CD14-positive monocyte (primary cell): ENCODE measurements around the gene RNF13. TPM values are rescaled to one million over a fixed set of nuclear protein-coding genes. Genes with fewer than 3 reads are reported as not detected.
A peak's percentile ranks its signal among the peaks of the same experiment; 100 is the strongest.

Experiments used
- DNase-seq, 3 donors: peaks; one replicate each; pipeline ENCODE4 v3.0.0-alpha.2; 2011 to 2022
- H2AFZ ChIP-seq: 2 replicates; pipeline ENCODE4 v1.6.0; 2012; ENCODE audit warnings: mild to moderate bottlenecking, low read depth, low read length, inconsistent platforms; ENCODE audit not compliant: insufficient read depth, poor library complexity, severe bottlenecking
- H3K27ac ChIP-seq, 2 donors: 1 replicate in 1 of 2; 2 replicates in 1 of 2; pipeline ENCODE4 v1.5.1; 2012 to 2013; ENCODE audit warnings: low read length in 2 of 2, control low read depth in 1 of 2, inconsistent platforms in 1 of 2, low read depth in 1 of 2, mild to moderate bottlenecking in 1 of 2
- H3K27me3 ChIP-seq, 2 donors: one replicate each; pipeline versions ENCODE4 v1.6.0 to v1.6.1; 2011 to 2013; ENCODE audit warnings: low read length in 2 of 2; ENCODE audit not compliant: control insufficient read depth in 2 of 2, insufficient read depth in 2 of 2
- H3K36me3 ChIP-seq, 2 donors: replicated peaks in 1 of 2; 1 replicate in 1 of 2; 2 replicates in 1 of 2; pipeline versions ENCODE4 v1.5.1 to v1.6.1; 2012 to 2013; ENCODE audit warnings: low read length in 2 of 2, control low read depth in 1 of 2, inconsistent platforms in 1 of 2, mild to moderate bottlenecking in 1 of 2; ENCODE audit not compliant: insufficient read depth in 2 of 2, control insufficient read depth in 1 of 2
- H3K4me1 ChIP-seq, 2 donors: 1 replicate in 1 of 2; 2 replicates in 1 of 2; pipeline versions ENCODE4 v1.5.1 to v1.6.1; 2012 to 2013; ENCODE audit warnings: low read length in 2 of 2, control low read depth in 1 of 2, inconsistent platforms in 1 of 2, mild to moderate bottlenecking in 1 of 2, moderate library complexity in 1 of 2; ENCODE audit not compliant: insufficient read depth in 2 of 2, control insufficient read depth in 1 of 2
- H3K4me2 ChIP-seq: replicated peaks from 2 replicates; pipeline ENCODE3; 2012; ENCODE audit warnings: low read length, moderate library complexity, mild to moderate bottlenecking; ENCODE audit not compliant: poor library complexity, severe bottlenecking; ENCODE audit errors: extremely low read depth
- H3K4me3 ChIP-seq, 3 experiments: fragments of 200-600 bp in 1 of 3; sonication (generic) in 1 of 3; replicated peaks in 1 of 3; 1 replicate in 2 of 3; 2 replicates in 1 of 3; pipeline ENCODE4 v1.5.1; 2011 to 2013; ENCODE audit warnings: low read length in 3 of 3, mild to moderate bottlenecking in 3 of 3, control low read depth in 2 of 3, low read depth in 2 of 3, inconsistent platforms in 1 of 3, moderate library complexity in 1 of 3
- H3K79me2 ChIP-seq: 2 replicates; pipeline ENCODE4 v1.6.0; 2012; ENCODE audit warnings: mild to moderate bottlenecking, control low read depth, inconsistent platforms, low read length, moderate library complexity; ENCODE audit not compliant: insufficient read depth
- H3K9ac ChIP-seq: 2 replicates; pipeline ENCODE4 v1.6.0; 2017; ENCODE audit warnings: low read length, mild to moderate bottlenecking; ENCODE audit not compliant: insufficient read depth, poor library complexity, severe bottlenecking
- H3K9me3 ChIP-seq, 2 donors: replicated peaks in 1 of 2; 1 replicate in 1 of 2; 2 replicates in 1 of 2; pipeline versions ENCODE4 v1.5.1 to v1.6.1; 2012 to 2013; ENCODE audit warnings: low read length in 2 of 2, control low read depth in 1 of 2; ENCODE audit not compliant: control insufficient read depth in 1 of 2, insufficient read depth in 1 of 2
- H4K20me1 ChIP-seq: 2 replicates; pipeline ENCODE4 v1.6.0; 2012; ENCODE audit warnings: mild to moderate bottlenecking, low read length, control low read depth, moderate library complexity; ENCODE audit not compliant: insufficient read depth
- H3K27ac Mint-ChIP-seq, 7 donors: one replicate each; pipeline ENCODE4 v1.8.0; 2020; ENCODE audit warnings: mild to moderate bottlenecking in 7 of 7, mixed read lengths in 7 of 7, moderate library complexity in 6 of 7, inconsistent platforms in 2 of 7
- H3K27me3 Mint-ChIP-seq, 3 donors: one replicate each; pipeline ENCODE4 v1.8.0; 2021 to 2022; ENCODE audit warnings: low read depth in 3 of 3, mild to moderate bottlenecking in 3 of 3, mixed read lengths in 3 of 3, moderate library complexity in 3 of 3, inconsistent platforms in 1 of 3
- H3K36me3 Mint-ChIP-seq, 2 donors: one replicate each; pipeline ENCODE4 v1.8.0; 2020; ENCODE audit warnings: mixed read lengths in 2 of 2, inconsistent platforms in 1 of 2, mild to moderate bottlenecking in 1 of 2
- H3K4me1 Mint-ChIP-seq: one replicate; pipeline ENCODE4 v1.8.0; 2020; ENCODE audit warnings: mild to moderate bottlenecking, mixed read lengths
- H3K4me3 Mint-ChIP-seq, 2 donors: one replicate each; pipeline ENCODE4 v1.8.0; 2020; ENCODE audit warnings: mild to moderate bottlenecking in 2 of 2, mixed read lengths in 2 of 2, moderate library complexity in 1 of 2
- H3K9me3 Mint-ChIP-seq, 7 donors: one replicate each; pipeline ENCODE4 v1.8.0; 2020 to 2022; ENCODE audit warnings: mixed read lengths in 7 of 7, mild to moderate bottlenecking in 6 of 7, moderate library complexity in 6 of 7, inconsistent platforms in 2 of 7
- CTCF ChIP-seq: fragments of 200-600 bp; IDR thresholded peaks from one replicate; pipeline ENCODE4 v1.8.0; 2022; ENCODE audit warnings: antibody characterized with exemption, mild to moderate bottlenecking
- WGBS: methylation state at CpG from one replicate; pipeline ENCODE4 v1.1.5; 2013; ENCODE audit warnings: missing lambda C conversion rate; ENCODE audit not compliant: insufficient coverage; 5-methylcytosine and 5-hydroxymethylcytosine counted together
- intact Hi-C, 2 donors: fragments of 100-400 bp; cut with micrococcal nuclease; formaldehyde crosslinking; loops; one replicate each; pipeline versions ENCODE4 v1.15.0 to v1.15.1; 2023
- polyA plus RNA-seq, 3 donors: library from polyadenylated mRNA; depleted of rRNA in 1 of 3; unstranded in 2 of 3; stranded (reverse) in 1 of 3; fragments of 300-500 nt in 2 of 3; fragments of >200 nt in 1 of 3; fragmentation: Illumina TruSeq in 2 of 3; gene quantifications; 1 replicate in 2 of 3; 2 replicates in 1 of 3; pipeline ENCODE4 v1.2.3, GENCODE V29; 2012 to 2021

The RNF13 gene
- polyA plus RNA-seq, 3 donors = 95.4 to 481 (median 462) TPM

- peak overlapping the region in 1 of 2 donors; percentile 78 for H3K4me3 Mint-ChIP-seq
- Histone ChIP-seq H3K79me2 (no peaks in the 10 kb centered on the region), H4K20me1 (no peaks in the 10 kb centered on the region), H2AFZ (no peak overlapping the region), H3K36me3 (no peaks in the 10 kb centered on the region), H3K27ac (peak overlapping the region in 1 of 2 donors; percentile 70), H3K9ac (no peak overlapping the region), H3K9me3 (no peaks in the 10 kb centered on the region), H3K27me3 (no peaks in the 10 kb centered on the region), H3K4me2 (peak overlapping the region; percentile 49), H3K4me3 (peak overlapping the region in 1 of 3 experiments; percentile 53), H3K4me1 (peaks cover 44 to 52% of the 10 kb centered on the region in 2 donors)
- no peaks in the 10 kb centered on the region for H3K36me3 Mint-ChIP-seq
- no peak for TF ChIP-seq CTCF
- H3K27me3 Mint-ChIP-seq = no peaks in the 10 kb centered on the region
- peaks cover 48% of the 10 kb centered on the region for H3K4me1 Mint-ChIP-seq
- peaks cover 0 to 2% (median 0%) of the 10 kb centered on the region in 7 donors for H3K9me3 Mint-ChIP-seq
- peak overlapping the region; percentile 86 to 94 (median 90) for H3K27ac Mint-ChIP-seq
- intact Hi-C loops = no loop called here
- peak; percentile 51 to 84 (median 71) for DNase-seq
These were observed 29.4 kb upstream of the RNF13 start for GRCh38 chr3:149783576-149783975.

- 94% methylated on average over 3 of the region's 5 CpGs for WGBS
- peaks cover 44 to 52% of the 10 kb centered on the region in 2 donors for H3K4me1 ChIP-seq
- H3K36me3 Mint-ChIP-seq = no peaks in the 10 kb centered on the region
- no peak overlapping the region for H3K9ac ChIP-seq
- peak overlapping the region; percentile 62 for H2AFZ ChIP-seq
- H3K9me3 Mint-ChIP-seq = peaks cover 0 to 2% (median 0%) of the 10 kb centered on the region in 7 donors
- H3K4me3 Mint-ChIP-seq = no peak overlapping the region
- no peaks in the 10 kb centered on the region for H3K27me3 Mint-ChIP-seq
- peaks cover 48% of the 10 kb centered on the region for H3K4me1 Mint-ChIP-seq
- H3K9me3 ChIP-seq = no peaks in the 10 kb centered on the region
- peak overlapping the region in 1 of 3 experiments; percentile 53 for H3K4me3 ChIP-seq
- no peaks in the 10 kb centered on the region for H3K27me3 ChIP-seq
- no peak for DNase-seq
- no peak for TF ChIP-seq CTCF
- intact Hi-C loops = no loop called here
- H3K27ac Mint-ChIP-seq = peak overlapping the region; percentile 78 to 94 (median 90)
- peak overlapping the region; percentile 49 for H3K4me2 ChIP-seq
- H3K27ac ChIP-seq = peak overlapping the region; percentile 18 to 70
- H3K36me3 ChIP-seq = no peaks in the 10 kb centered on the region
- no peaks in the 10 kb centered on the region for H3K79me2 ChIP-seq
- no peaks in the 10 kb centered on the region for H4K20me1 ChIP-seq
These were observed 28.8 kb upstream of the RNF13 start for GRCh38 chr3:149784064-149784704.
